NCI-H2107 treated with DMSO at 0.1 percent for 48 hours (cell line): ENCODE results near the gene ERCC1.
A peak's percentile ranks its signal among the peaks of the same experiment; 100 is the strongest.

Experiments
- DNase-seq: peaks from one replicate; lab custom pipeline; 2025; ENCODE audit not compliant: unreplicated experiment; lab: John Stamatoyannopoulos, UW

Gene ERCC1

GRCh38 chr19:45406226-45407090 is 17.3 kb downstream of the ERCC1 start, which contains the start of gene POLR1G:
Gene POLR1G, plus strand, starts transcription at chr19:45406644. Its CDS starts 53 bp downstream, at chr19:45406697.
- peak; percentile 75 for DNase-seq

- DNase-seq = peak; percentile 75
These were observed 18.1 kb downstream of the ERCC1 start for GRCh38 chr19:45405435-45406225.

- peak; percentile 21 for DNase-seq
These were observed 18.9 kb downstream of the ERCC1 start, which contains the start of gene PPP1R13L for GRCh38 chr19:45404557-45405434. Gene PPP1R13L, minus strand, starts transcription at chr19:45405069. Its CDS starts 6,751 bp downstream, at chr19:45398318.

- DNase-seq = no peak
These were observed 19.7 kb downstream of the ERCC1 start for GRCh38 chr19:45403781-45404556.

- DNase-seq = no peak
These were observed 20.4 kb downstream of the ERCC1 start for GRCh38 chr19:45403272-45403671.

- DNase-seq = no peak
These were observed 21.2 kb downstream of the ERCC1 start for GRCh38 chr19:45402298-45403061.

GRCh38 chr19:45401815-45402214 is 21.9 kb downstream of the ERCC1 start:
- no peak for DNase-seq

GRCh38 chr19:45400192-45400591 is 23.5 kb downstream of the ERCC1 start:
- DNase-seq = no peak

GRCh38 chr19:45395821-45396617 is 27.7 kb downstream of the ERCC1 start:
- no peak for DNase-seq

GRCh38 chr19:45391871-45392665 is 31.6 kb downstream of the ERCC1 start:
- DNase-seq = no peak

GRCh38 chr19:45391346-45391745 is 32.4 kb downstream of the ERCC1 start:
- no peak for DNase-seq

GRCh38 chr19:45385392-45386221 is 38.1 kb downstream of the ERCC1 start:
- DNase-seq = no peak

GRCh38 chr19:45382426-45382825 is 41.3 kb downstream of the ERCC1 start:
- no peak for DNase-seq

- no peak for DNase-seq
These were observed 43.6 kb downstream of the ERCC1 start for GRCh38 chr19:45380107-45380506.

GRCh38 chr19:45376045-45376724 is 47.5 kb downstream of the ERCC1 start:
- no peak for DNase-seq
